Body of pancreas (tissue), 4 donors: ENCODE measurements around the gene PTPRD.

Experiments used
- POLR2A ChIP-seq, 3 donors: fragments of 450-650 bp; IDR thresholded peaks; one replicate each; pipeline ENCODE4 v1.6.1; 2016; ENCODE audit warnings: antibody characterized with exemption in 3 of 3, mild to moderate bottlenecking in 2 of 3
- TF ChIP-seq, protein P1 (sequence below), 7 experiments: fragments of 450-650 bp in 4 of 7; fragments of 200-600 bp in 3 of 7; sonication (generic) in 3 of 7; IDR thresholded peaks; one replicate each; pipeline ENCODE4 v1.5.1; 2016 to 2019; ENCODE audit warnings: antibody characterized with exemption in 7 of 7

DNA sequence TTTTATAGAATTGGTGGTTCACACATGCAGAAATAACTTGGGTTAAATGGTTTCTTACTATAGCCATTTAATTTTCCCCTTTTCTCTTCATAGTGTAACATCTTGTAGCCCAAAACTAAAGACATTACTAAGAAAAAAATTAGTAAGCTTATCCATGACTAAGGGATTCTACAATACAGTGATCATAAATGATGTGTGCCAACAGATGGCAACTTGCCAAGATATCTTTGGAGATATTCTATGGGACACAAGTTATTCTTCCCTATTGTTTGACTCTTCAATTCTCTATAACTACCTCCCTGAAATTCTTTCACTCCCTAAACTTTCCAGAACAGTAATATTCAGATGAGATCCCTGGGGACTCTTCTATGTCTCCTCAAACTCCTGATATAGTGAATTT lies 580.6 kb downstream of the PTPRD start:
- TF ChIP-seq, protein P1, sequence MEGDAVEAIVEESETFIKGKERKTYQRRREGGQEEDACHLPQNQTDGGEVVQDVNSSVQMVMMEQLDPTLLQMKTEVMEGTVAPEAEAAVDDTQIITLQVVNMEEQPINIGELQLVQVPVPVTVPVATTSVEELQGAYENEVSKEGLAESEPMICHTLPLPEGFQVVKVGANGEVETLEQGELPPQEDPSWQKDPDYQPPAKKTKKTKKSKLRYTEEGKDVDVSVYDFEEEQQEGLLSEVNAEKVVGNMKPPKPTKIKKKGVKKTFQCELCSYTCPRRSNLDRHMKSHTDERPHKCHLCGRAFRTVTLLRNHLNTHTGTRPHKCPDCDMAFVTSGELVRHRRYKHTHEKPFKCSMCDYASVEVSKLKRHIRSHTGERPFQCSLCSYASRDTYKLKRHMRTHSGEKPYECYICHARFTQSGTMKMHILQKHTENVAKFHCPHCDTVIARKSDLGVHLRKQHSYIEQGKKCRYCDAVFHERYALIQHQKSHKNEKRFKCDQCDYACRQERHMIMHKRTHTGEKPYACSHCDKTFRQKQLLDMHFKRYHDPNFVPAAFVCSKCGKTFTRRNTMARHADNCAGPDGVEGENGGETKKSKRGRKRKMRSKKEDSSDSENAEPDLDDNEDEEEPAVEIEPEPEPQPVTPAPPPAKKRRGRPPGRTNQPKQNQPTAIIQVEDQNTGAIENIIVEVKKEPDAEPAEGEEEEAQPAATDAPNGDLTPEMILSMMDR (IDR thresholded peaks at IDR 0.05), result no peak
- no peak for TF ChIP-seq POLR2A (IDR thresholded peaks at IDR 0.05)
